Measurements from ENCODE around the gene TSSK3. TPM values are rescaled to one million over a fixed set of nuclear protein-coding genes. Genes with fewer than 3 reads are reported as not detected.
"Not testable (repeated sequence)": the region's sequence is repeated elsewhere in the genome, so short reads cannot be mapped to it uniquely, and the experiment has no call there.

TSSK3 gene
- total and polyA plus RNA-seq, 2 experiments from 2014 or later, result not detected

DNA sequence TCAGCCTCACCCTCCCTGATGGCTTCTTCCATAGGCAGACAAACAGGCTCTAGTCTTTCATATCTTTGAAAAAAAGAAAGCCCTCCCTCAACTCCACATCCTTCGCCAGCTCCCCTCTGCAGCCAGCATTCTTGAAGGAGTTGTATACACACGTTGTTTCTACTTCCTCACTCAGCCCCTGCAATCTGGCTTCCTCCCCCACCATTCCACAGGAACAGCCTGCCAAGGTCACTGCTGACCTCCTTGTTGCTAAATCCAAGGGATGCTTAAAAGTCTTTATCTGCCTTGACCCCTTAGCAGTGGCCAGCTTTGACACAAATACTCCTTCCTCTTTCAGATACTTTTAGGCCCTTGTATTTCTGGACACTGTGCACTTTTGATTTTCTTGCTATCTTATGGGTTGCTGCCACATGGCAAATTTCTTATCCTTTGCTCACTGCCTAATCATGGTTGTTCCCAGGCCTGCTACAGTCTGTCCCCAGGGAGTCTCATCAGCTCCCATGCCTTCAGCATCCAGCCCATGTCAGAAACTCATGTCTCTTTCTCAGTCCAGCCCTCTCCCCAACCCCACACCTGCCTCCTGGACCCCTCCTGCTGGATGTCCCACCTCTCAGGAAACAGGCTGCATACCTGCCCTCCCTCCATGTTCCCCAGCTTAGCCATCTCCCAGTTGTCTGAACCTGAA is 8.3 kb upstream of the TSSK3 start (continued):
- TF ChIP-seq ZNF462 (CRISPR knock-in tag; IDR thresholded peaks at IDR 0.05), result no peak
- TF ChIP-seq EZH2 (IDR thresholded peaks at IDR 0.05; ENCODE audit: low read depth, unreplicated experiment), result no peak
- TF ChIP-seq STAT1 (IDR thresholded peaks at IDR 0.05; ENCODE audit: unreplicated experiment), result no peak

DNA sequence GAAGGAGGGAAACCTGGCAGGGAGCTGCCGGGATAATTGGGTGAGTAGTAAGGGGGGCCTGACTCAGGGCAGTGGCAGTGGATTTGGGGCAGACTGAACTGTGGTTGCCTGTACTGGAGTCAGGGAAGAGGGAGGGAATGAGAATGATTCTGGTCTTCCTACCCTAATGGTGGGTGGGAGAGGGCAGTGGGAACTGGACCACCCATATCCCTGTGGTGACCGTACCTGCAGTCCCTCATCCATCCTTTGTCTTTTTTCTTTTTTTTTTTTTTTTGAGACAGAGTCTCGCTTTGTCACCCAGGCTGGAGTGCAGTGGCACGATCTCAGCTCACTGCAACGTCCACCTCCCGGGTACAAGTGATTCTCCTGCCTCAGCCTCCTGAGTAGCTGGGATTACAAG is 6.6 kb upstream of the TSSK3 start:
- not testable (repeated sequence) for H3K4me3 Mint-ChIP-seq; H4K20me1 ChIP-seq (replicated peaks; ENCODE audit: insufficient read depth); H3K9me2 ChIP-seq (ENCODE audit: insufficient read depth); H3K27ac Mint-ChIP-seq; H3K36me3 Mint-ChIP-seq (ENCODE audit: low read depth); H3K27ac ChIP-seq (ENCODE audit: low read depth); H3K4me1 ChIP-seq (ENCODE audit: insufficient read depth); DNase-seq (ENCODE audit: low spot score); H3K36me3 ChIP-seq (ENCODE audit: insufficient read depth); H3K79me2 ChIP-seq (replicated peaks; ENCODE audit: insufficient read depth); ATAC-seq; H2AFZ ChIP-seq; H3K4me3 ChIP-seq; H3K9me3 Mint-ChIP-seq; H3K4me2 ChIP-seq
- Mint-ChIP-seq H3K27me3 (ENCODE audit: insufficient read depth, low read depth, poor library complexity) (peaks cover 20% of the 10 kb centered on the region), H3K4me1 (peaks cover 18% of the 10 kb centered on the region)
- Histone ChIP-seq H3K27me3 (ENCODE audit: insufficient read depth) (peaks cover 24% of the 10 kb centered on the region), H3F3A (replicated peaks; ENCODE audit: low read depth) (peaks cover 10% of the 10 kb centered on the region; the same call in 1 of the 2 replicates)

- 0 out of 2 replicates have a peak, but pooled peaks cover 15% of the 10 kb centered on the region for H3F3A ChIP-seq (replicated peaks; ENCODE audit: low read depth)
- H3K36me3 ChIP-seq (ENCODE audit: insufficient read depth), result no peaks in the 10 kb centered on the region
- no peak overlapping the region for H2AFZ ChIP-seq
- H3K9me2 ChIP-seq (ENCODE audit: insufficient read depth), result no peaks in the 10 kb centered on the region
- H3K9me3 Mint-ChIP-seq, result no peaks in the 10 kb centered on the region; the same call in 1 of the 3 replicates
- H3K27ac Mint-ChIP-seq, result no peak overlapping the region
- H3K4me1 ChIP-seq (ENCODE audit: insufficient read depth), result no peaks in the 10 kb centered on the region; the same call in 1 of the 2 replicates
- H3K4me2 ChIP-seq, result no peak overlapping the region
- H4K20me1 ChIP-seq (replicated peaks; ENCODE audit: insufficient read depth), result no peaks in the 10 kb centered on the region
- DNase-seq (ENCODE audit: low spot score) (no peak), ATAC-seq (no peak)
- H3K4me1 Mint-ChIP-seq, result peaks cover 20% of the 10 kb centered on the region
- no peak overlapping the region for H3K4me3 ChIP-seq
- H3K27me3 Mint-ChIP-seq (ENCODE audit: insufficient read depth, low read depth, poor library complexity), result peaks cover 20% of the 10 kb centered on the region
- H3K4me3 Mint-ChIP-seq, result no peak overlapping the region
- no peak overlapping the region for H3K27ac ChIP-seq (ENCODE audit: low read depth)
- H3K27me3 ChIP-seq (ENCODE audit: insufficient read depth), result peaks cover 30% of the 10 kb centered on the region
- no peaks in the 10 kb centered on the region for H3K79me2 ChIP-seq (replicated peaks; ENCODE audit: insufficient read depth)
- no peaks in the 10 kb centered on the region; the same call in 2 of the 3 replicates for H3K36me3 Mint-ChIP-seq (ENCODE audit: low read depth)
- TF ChIP-seq JUNB (IDR thresholded peaks at IDR 0.05; ENCODE audit: unreplicated experiment), result no peak
- TF ChIP-seq, protein P1, sequence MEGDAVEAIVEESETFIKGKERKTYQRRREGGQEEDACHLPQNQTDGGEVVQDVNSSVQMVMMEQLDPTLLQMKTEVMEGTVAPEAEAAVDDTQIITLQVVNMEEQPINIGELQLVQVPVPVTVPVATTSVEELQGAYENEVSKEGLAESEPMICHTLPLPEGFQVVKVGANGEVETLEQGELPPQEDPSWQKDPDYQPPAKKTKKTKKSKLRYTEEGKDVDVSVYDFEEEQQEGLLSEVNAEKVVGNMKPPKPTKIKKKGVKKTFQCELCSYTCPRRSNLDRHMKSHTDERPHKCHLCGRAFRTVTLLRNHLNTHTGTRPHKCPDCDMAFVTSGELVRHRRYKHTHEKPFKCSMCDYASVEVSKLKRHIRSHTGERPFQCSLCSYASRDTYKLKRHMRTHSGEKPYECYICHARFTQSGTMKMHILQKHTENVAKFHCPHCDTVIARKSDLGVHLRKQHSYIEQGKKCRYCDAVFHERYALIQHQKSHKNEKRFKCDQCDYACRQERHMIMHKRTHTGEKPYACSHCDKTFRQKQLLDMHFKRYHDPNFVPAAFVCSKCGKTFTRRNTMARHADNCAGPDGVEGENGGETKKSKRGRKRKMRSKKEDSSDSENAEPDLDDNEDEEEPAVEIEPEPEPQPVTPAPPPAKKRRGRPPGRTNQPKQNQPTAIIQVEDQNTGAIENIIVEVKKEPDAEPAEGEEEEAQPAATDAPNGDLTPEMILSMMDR (conservative IDR thresholded peaks at IDR 0.05; ENCODE audit: low read depth in 2 of 2), result no peak
Observed at GRCh38 chr1:32356478-32356877, 5.9 kb upstream of the TSSK3 start.
